ENCODE results near the gene ZNF462.

GRCh38 chr9:107046692-107047091, 183.7 kb downstream of the ZNF462 start:
- TF ChIP-seq POLR2AphosphoS5 (IDR thresholded peaks at IDR 0.05) (no peak), CTCF (IDR thresholded peaks at IDR 0.05) (no peak), EP300 (IDR thresholded peaks at IDR 0.05) (no peak), POLR2A (IDR thresholded peaks at IDR 0.05) (no peak)
